Adrenal gland (tissue), 5 donors: ENCODE measurements around the gene CLASP1.

Source experiments
- POLR2A ChIP-seq, 2 donors: fragments of 450-650 bp; IDR thresholded peaks; one replicate each; pipeline ENCODE4 v1.6.1; 2017; ENCODE audit warnings: antibody characterized with exemption in 2 of 2, mild to moderate bottlenecking in 2 of 2, moderate library complexity in 1 of 2
- TF ChIP-seq, protein P1 (sequence below), 6 experiments: fragments of 450-650 bp in 4 of 6; fragments of 200-600 bp in 2 of 6; sonication (generic) in 1 of 6; IDR thresholded peaks; 1 replicate in 5 of 6; 2 replicates in 1 of 6; pipeline versions ENCODE4 v1.5.1 to v1.8.0; 2016 to 2021; ENCODE audit warnings: antibody characterized with exemption in 6 of 6, mild to moderate bottlenecking in 2 of 6, moderate library complexity in 1 of 6
- donor health status: DM: no; HTN: no; CAD: no.

DNA sequence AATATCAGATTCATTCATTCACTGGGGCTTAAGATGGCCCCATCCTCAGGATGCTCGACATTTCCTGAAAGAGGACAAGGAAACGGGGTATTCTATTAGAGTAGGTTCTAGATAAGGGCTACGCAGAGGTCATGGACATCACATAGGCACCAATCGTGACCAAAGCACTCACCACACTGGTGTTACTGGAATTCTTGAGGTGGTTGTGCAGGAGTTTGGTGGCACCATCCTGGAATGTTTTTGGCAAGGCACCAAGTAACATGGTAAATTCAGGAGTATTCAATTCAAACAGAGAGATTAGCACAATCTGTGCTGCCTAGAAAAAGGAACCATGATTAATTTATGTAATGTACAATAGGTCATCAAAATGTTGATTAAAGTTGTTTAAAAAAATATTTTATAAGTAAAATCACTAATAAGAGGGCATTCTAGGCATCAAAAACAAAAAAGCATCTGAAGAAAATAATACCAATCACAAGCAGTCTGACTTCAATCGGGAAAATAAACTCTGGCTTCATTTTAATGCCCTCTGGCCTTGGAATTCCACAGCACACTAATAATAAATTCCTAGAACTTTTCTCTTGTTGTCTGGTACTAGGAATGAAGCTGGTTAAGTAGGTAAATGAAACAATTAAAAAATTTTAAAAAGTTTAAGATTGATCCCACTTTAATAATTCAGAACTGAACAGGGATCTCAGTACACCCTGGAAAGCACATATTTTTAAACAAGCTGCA lies 261.5 kb downstream of the CLASP1 start:
- TF ChIP-seq, protein P1, sequence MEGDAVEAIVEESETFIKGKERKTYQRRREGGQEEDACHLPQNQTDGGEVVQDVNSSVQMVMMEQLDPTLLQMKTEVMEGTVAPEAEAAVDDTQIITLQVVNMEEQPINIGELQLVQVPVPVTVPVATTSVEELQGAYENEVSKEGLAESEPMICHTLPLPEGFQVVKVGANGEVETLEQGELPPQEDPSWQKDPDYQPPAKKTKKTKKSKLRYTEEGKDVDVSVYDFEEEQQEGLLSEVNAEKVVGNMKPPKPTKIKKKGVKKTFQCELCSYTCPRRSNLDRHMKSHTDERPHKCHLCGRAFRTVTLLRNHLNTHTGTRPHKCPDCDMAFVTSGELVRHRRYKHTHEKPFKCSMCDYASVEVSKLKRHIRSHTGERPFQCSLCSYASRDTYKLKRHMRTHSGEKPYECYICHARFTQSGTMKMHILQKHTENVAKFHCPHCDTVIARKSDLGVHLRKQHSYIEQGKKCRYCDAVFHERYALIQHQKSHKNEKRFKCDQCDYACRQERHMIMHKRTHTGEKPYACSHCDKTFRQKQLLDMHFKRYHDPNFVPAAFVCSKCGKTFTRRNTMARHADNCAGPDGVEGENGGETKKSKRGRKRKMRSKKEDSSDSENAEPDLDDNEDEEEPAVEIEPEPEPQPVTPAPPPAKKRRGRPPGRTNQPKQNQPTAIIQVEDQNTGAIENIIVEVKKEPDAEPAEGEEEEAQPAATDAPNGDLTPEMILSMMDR (IDR thresholded peaks at IDR 0.05), result no peak
- no peak for TF ChIP-seq POLR2A (IDR thresholded peaks at IDR 0.05)
